ENCODE results near the gene HOXC6. TPM values are rescaled to one million over a fixed set of nuclear protein-coding genes. Genes with fewer than 3 reads are reported as not detected.

HOXC6 gene
- total and polyA plus RNA-seq, 10 of the 15 experiments (the other 5 are each of a cell fraction or from before 2014, with no cell fraction given) = 0.02 to 0.55 (median 0.45) TPM; not detected in 4

DNA sequence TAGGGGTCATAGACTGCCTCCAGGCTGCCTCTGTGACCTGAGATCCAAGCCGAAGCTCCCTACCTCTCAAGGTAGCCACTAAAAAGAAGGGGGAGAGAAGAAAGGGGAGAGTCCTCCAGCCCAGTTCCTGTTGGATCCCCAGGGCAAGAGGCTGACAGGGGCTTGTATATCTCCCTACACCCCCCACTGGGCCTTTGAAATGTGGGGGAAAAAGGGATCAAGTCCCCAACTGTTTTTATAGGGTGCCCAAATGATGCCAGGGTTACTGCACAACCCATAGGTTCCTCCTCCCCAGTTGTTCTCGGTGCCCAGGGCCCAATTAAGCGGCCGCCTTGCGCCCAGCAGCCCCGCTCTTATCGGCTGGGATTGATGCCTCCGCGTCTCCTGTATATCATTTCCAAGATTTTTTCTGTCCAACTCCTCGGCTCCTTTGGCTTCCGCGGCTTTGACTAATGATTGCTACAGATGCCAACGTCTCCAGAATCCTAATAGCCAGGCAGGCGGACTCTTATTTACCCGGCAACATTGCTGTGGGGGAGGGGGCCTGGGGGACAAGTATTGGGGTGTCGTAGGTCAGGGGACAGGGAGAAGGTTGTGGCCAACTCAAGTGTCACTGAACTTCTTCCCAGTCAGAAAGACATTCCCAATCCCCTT is 17.8 kb downstream of the HOXC6 start (continued):
- TF ChIP-seq SIN3A (IDR thresholded peaks at IDR 0.05; ENCODE audit: low read depth, low read length) = no peak

DNA sequence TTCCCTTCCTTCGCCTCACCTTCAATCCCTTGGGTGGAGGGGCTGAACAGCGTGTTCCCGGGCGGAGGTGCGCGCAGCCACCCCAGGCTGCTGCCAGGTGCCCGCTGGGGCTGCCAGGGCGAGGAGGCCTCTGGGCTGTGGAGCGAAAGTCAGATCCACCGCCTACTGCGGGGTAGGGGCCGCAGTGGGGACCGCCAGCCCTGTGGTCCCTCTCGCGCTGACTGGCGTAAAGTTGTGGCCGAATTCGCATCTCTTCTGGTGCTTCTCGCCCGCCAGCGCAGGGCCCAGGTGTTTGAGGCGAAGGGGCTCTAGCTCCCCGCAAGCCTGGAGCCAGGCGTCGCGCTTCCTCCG is 18.5 kb downstream of the HOXC6 start:
- H3K79me2 ChIP-seq (ENCODE audit: control insufficient read depth, insufficient read depth, low read length) = no peaks in the 10 kb centered on the region
- in situ Hi-C loops (cut with MboI) = no loop called here
- DNase-seq (ENCODE audit: low read depth, low spot score) = no peak
- no peaks in the 10 kb centered on the region for H4K20me1 ChIP-seq (ENCODE audit: control insufficient read depth, insufficient read depth)
- RAD21 ChIA-PET (ENCODE audit: unreplicated experiment) = no interaction called here
- peaks cover 4 to 6% of the 10 kb centered on the region in 2 experiments; a peak in 3 of 4 replicates for H3K27me3 ChIP-seq (replicated peaks in 1 of 2; ENCODE audit: control insufficient read depth in 2 of 2, insufficient read depth in 2 of 2, low read length in 1 of 2)
- H3K9ac ChIP-seq (ENCODE audit: control insufficient read depth, insufficient read depth, low read length) = no peak overlapping the region
- peaks cover 16% of the 10 kb centered on the region for H3K4me1 ChIP-seq (ENCODE audit: control insufficient read depth, insufficient read depth, low read length)
- no peak for FAIRE-seq
- SMC1A ChIA-PET (ENCODE audit: uncharacterized antibody, unreplicated experiment) = no interaction called here
- TF ChIP-seq, protein P1, sequence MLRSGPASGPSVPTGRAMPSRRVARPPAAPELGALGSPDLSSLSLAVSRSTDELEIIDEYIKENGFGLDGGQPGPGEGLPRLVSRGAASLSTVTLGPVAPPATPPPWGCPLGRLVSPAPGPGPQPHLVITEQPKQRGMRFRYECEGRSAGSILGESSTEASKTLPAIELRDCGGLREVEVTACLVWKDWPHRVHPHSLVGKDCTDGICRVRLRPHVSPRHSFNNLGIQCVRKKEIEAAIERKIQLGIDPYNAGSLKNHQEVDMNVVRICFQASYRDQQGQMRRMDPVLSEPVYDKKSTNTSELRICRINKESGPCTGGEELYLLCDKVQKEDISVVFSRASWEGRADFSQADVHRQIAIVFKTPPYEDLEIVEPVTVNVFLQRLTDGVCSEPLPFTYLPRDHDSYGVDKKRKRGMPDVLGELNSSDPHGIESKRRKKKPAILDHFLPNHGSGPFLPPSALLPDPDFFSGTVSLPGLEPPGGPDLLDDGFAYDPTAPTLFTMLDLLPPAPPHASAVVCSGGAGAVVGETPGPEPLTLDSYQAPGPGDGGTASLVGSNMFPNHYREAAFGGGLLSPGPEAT (IDR thresholded peaks at IDR 0.05; ENCODE audit: low read depth) = no peak
- TF ChIP-seq EZH2 (IDR thresholded peaks at IDR 0.05; ENCODE audit: borderline replicate concordance, control insufficient read depth, low read depth, low read length) = 0 out of 2 replicates have a peak, but pooled peaks have one; percentile 15
- TF ChIP-seq MEF2B (IDR thresholded peaks at IDR 0.05; ENCODE audit: partially characterized antibody, poor library complexity, severe bottlenecking) = no peak
- H3K4me2 ChIP-seq (ENCODE audit: control insufficient read depth, insufficient read depth) = no peak overlapping the region
- H3K9me3 ChIP-seq (replicated peaks; ENCODE audit: control insufficient read depth, insufficient read depth, low read length) = no peaks in the 10 kb centered on the region
- ATAC-seq = no peak
- H3K36me3 ChIP-seq (ENCODE audit: control insufficient read depth in 2 of 2, insufficient read depth in 2 of 2, low read length in 1 of 2) = no peaks in the 10 kb centered on the region
- CTCF ChIA-PET = interaction anchor here (1.0 kb wide), 1 partner anchor 14 kb away, joined by 3 read pairs; no protein-coding TSS in a partner anchor
- no peak overlapping the region for H3K4me3 ChIP-seq
- WGBS (ENCODE audit: insufficient coverage, insufficient replicate concordance, low lambda C conversion rate, missing lambda C conversion rate) = 22% methylated on average over 23 of the region's 27 CpGs
- no TSS peak for BruUV-seq (replicated peaks)
- intact Hi-C loops (cut with micrococcal nuclease; ENCODE audit: unreplicated experiment) = no loop called here
- no peak overlapping the region for H3K27ac ChIP-seq (ENCODE audit: control insufficient read depth, insufficient read depth)
- POLR2A ChIA-PET = no interaction called here
- H2AFZ ChIP-seq (ENCODE audit: control insufficient read depth, low read depth, low read length) = no peak overlapping the region

All from GM12878 (cell line).